ENCODE results near the gene CWC25.
"Not testable (repeated sequence)": the region's sequence is repeated elsewhere in the genome, so short reads cannot be mapped to it uniquely, and the experiment has no call there.

Gene CWC25

DNA sequence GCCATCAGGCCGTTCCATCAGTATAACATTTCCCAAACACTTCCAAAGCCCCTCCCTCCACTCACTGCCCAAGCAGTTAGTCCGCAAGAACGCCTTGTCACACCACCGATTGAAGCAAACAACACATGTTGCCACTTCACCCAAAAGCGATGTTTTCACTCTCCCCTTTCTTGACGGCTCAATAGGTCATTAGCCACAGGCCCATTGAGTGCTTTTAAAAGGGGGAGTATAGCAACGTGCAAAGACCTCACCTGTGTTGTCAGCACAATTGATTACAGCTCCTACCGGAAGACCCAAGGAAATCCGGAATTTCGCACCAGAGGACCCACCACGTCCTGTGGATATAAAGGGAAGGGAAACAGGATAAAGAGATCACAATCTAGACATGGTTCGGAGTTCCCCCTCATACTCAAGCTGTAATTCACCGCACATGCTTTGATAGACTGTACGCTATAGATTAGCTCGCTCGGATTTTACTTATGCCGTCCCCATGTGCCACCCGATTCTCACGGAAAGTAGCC is 27.7 kb upstream of the CWC25 start:
- DNase-seq, result peak in 1 of 2 donors; percentile 30

DNA sequence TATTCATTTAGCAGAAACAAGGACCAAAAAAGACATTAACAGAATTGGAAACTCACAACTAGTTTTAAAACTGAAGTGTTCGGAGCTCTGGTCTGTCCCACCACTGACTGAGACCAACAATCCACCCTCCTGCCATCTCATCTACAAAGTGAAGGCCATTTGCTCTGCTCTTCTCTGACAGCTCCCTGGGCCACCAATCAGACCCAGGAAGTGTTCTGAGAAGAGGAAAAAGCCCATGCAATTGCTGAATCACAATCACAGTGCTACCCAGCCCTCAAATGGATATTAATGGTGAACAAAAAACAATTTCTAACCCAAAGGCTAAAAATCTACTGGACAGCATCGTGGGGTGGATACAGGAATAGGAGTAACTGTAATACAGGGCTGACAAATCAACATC is 26.3 kb upstream of the CWC25 start:
- no peak for DNase-seq

DNA sequence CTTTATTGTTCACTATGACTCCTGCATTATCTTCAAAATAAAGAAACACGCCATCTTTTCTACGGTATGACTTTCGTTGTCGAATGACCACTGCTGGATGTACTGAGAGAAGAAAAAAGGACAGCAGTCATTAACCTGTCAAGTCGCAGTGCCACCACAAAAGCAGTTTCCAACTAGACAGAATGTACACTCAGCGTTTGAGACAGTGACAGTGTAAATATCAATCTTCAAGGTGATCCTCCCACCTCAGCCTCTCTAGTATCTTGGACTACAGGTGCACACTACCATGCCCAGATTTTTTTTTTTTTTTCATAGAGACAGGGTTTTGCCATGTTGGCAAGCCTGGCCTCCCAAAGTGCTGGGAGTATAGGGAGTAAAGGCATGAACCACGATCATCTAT is 25.3 kb upstream of the CWC25 start:
- DNase-seq, result no peak

DNA sequence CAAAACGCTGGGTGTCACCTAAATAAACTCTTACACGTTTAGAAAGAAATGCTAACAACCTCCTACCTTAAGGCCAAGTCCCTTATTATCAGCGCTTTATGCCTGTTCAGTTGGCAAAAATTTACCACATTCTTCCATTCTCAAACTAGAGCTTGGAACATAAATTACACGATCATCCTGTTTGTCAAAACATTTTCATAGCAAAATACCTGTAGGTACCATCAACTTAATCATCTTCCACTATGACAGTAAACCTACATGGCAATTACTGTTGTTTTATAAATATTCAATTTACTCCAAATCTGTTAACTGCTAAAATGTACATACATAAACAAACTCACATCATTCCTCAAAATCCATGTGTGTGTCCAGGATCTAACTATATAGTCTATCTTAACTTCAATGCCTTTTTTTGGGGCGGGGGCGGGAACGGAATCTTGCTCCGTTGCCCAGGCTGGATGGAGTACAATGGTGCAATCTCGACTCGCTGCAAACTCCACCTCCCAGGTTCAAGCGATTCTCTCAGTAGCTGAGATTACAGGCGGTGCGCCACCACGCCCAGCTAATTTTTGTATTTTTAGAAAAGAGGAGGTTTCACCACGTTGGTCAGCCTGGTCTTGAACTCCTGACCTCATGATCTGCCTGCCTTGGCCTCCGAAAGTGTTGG is 24.0 kb upstream of the CWC25 start:
- no peak for DNase-seq

DNA sequence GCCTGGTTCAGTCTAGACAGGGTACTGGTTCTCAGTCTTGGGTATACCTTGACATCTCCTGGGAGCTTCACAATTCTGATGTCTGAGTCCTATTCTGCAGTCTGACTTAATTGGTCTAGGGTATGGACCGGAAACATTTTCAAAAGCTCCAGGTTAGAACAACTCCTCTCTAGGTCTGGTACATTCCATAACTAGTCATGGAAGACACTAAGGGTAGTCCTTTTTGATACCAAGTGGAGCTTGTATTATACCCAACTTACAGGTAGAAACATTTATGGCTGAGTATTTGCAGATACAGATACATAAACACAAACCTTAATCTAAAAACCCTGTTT is 23.4 kb upstream of the CWC25 start:
- no peak for DNase-seq

DNA sequence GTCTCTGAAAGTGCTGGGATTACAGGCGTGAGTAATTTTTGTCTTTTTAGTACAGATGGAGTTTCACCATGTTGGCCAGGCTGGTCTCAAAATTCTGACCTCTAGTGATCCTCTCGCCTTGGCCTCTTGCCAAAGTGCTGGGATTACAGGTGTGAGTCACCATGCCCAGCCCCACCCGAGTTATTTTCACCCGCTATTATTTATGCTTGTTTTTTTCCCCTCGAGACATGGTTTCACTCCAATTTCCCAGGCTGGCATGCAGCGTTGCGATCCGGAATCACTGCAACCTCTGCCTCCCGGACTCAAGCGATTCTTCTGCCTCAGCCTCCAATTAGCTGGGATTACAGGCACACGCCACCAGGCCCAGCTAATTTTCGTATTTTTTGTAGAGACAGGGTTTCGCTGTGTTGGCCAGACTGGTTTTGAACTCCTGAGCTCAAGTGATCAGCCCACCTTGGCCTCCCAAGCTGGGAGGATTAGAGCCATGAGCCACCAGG is 19.2 kb upstream of the CWC25 start:
- DNase-seq, result no peak

DNA sequence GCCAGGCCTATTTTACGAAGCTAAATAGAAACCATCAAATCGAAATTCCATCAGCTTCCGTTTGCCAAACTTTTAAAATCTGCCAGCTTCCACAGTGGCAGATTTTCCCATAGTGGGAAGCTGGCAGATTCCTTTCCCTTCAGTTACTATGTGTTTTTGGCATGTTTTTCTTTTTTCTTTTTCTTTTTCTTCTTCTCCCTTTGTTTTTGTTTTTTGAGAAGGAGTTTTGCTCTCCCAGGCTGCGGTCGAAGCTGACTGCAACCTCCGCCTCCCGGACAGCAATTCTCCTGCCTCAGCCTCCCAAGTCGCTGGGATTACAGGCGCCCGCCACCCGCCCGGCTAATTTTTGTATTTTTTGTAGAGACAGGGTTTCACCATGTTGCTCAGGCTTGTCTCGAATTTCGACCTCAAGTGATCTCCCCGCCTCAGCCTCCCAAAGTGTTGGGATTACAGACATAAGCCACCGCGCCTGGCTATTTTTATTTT is 684 bp upstream of the CWC25 start:
- DNase-seq, result no peak

DNA sequence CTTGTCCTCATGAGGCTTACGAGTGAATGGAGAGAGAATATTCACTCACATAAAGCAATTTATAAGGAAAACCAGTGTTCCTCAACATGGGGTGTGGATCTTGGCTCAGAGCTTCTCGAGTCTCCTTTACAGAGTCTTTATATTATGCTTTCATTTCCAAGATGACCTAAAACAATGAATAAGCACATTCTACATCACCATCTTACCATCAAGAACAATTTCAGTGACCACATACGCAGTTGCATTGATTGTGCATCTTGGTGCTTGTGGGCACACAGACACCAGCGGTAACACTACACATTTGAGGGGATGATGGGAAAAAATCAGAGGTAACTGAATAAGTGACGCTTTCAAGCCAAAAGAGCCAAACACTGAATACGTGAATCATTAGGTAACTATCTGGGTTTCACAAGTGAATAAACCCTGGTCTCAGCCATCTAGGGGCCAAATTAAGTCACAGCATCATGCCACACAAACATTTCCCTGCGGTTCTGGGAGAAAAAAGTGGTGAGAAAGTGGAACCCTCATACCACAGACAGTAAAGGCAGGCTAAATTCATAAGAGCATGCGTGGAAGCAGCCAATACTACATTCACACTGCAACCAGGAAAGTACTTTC is 9.4 kb downstream of the CWC25 start:
- DNase-seq, result peak in 1 of 2 donors; percentile 12

DNA sequence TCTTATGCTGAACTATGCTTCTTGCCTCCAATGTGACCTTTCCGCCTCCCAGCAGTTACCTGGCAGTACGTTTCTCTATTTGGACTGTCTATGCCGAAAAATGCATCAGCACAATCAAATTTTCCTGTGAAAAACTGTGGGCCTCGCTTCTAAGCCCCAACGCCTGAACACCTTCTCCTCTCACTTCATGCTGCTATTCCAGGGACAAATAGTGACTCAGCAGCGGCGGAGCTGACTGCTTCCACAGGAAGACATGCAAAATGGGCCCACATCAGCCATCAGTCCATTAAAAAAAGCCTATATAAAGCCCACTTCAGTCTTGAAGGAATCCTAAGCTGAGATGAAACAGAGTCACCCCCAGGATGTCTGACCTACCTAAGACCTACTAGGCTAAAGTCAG is 15.3 kb downstream of the CWC25 start:
- no peak for DNase-seq

DNA sequence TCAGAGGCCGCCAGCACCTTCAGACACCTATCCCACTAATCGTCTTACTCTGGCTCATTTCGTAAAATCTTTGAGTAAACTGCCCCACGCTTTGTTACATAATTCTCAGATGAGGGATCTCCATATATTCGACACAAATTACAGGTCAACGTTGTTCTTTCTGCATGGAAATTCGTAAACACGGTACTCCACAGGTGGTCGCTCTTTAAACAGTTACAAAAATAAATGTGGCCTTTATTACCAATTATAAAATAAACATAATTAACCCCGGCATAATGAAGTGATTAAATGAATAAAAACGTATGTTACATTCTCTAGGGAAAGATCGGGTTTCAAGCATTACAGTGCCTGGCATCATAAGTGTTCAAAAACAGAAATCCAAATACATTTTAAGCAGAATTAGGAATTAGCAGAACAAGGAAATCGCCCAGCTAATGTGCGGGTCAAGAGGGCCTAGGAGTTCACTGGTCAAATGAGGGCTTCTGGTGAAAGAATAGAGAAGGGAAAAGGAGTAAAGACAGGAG is 24.8 kb downstream of the CWC25 start:
- DNase-seq, result no peak

DNA sequence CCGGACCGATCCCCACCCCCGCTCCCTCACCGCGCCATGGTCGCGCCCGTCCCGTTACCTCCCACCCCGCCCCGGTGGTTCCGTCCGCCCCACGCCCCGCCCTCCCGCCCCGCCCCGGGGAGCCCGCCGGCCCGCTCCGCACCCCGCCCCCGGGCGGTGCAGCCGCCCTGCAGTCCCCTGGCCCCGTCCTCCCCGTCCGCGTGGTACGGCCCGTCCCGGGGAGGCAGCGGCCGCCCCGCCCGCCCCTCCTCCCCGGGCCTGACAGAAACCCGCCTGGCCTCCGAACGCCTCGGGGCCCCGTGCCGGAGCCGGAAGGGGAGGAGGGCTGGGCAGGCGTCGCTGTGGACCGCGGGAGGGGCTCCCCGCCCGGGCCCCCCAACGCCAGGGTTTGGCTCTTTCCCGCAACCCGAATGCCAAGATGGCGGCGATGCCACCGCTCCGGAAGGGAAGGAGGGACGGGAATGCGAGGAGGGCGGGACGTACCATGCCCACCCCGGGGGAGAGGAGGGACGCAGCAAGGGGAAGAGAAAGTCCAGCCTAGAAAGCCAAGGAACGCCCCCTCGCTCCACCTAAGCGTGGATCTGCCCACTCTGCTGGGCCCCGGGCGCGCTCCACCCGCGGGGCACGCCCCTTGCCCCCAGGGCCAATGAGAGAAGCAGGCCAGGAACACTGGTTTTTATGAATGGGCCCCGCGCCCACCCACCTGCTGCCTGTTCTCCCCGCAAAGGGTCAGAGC is 25.5 kb downstream of the CWC25 start, which contains the start of gene PIP4K2B:
Gene PIP4K2B, minus strand, starts transcription at position 56 of the 736 bp plus-strand sequence. CDS start 132 bp downstream, outside the sequence.
- peak; percentile 81 to 82 for DNase-seq

DNA sequence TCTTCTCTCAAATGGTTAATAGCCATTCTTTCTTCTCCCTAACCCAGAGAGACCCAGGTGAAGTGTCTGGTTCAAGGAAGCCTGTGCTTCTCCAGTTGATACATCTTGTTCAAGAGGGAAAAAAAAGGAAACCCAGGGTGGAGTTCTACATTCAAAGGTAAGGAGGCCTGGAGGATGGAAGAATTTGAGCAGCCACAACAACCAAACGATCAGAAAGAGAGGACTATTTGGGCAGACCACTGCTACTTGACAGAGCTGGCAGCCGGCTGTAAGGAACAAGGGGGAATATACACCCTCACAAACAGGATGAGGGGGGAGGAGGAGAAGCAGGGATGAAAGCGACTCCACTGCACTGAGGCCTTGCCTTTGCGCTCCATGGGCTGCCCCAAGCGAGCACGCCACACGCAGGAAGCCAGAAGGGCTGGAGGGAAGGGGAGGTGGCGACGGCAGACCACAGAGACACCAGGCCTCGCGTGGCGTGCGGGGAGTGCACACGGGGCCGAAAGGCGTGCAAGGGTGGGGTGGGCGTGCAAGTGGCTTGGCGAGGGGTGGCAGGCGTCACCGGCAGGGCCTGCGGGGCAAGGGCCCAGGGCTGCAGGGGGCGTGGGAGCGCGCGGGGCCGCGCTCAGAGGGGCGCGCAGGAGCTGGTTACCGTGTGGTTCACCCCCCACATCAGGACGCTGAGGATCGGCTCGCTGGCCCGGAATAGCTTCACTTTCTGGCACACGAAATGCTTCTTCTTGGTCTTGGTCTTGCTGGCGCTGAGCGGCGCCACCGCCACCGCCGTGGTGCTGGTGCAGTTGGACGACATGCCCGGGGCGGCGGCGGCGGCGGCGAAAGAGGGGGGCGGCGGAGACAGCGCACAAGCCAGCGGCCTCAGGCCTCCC is 26.3 kb downstream of the CWC25 start:
- peak; percentile 31 to 37 for DNase-seq

DNA sequence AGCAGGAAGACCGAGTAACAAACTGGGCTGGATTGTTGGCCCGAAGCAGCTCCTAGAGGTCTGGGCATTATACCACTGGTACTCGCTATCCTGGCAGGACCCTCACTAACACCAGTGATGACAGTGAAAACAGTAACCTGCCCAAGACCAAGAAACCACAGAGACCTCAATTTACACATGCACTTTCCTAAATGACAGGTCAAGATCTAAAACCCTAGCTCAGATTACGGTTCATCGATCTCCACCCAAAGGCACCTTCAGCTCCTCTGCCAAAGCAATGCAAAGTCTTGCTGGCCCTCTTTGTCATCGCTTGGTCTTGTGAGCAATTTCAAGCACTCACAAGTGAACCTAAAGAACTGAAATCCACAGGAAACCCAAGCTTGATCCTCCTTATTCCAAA is 27.3 kb downstream of the CWC25 start:
- DNase-seq, result no peak

DNA sequence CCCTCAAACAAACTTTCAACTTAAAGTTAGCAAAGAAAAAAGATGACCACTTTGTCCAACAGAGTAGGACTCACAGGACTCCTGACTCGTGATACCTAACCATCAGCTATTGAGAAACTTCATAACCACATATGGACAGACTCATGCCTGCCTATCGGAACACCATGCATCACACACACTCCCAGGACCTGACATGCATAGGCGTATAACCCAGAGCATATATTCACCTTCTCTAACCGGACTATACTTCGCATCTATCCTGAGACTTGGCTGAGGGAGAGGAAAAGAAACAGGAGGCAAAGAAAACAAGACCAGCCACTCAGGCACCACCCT is 28.0 kb downstream of the CWC25 start:
- DNase-seq, result no peak

DNA sequence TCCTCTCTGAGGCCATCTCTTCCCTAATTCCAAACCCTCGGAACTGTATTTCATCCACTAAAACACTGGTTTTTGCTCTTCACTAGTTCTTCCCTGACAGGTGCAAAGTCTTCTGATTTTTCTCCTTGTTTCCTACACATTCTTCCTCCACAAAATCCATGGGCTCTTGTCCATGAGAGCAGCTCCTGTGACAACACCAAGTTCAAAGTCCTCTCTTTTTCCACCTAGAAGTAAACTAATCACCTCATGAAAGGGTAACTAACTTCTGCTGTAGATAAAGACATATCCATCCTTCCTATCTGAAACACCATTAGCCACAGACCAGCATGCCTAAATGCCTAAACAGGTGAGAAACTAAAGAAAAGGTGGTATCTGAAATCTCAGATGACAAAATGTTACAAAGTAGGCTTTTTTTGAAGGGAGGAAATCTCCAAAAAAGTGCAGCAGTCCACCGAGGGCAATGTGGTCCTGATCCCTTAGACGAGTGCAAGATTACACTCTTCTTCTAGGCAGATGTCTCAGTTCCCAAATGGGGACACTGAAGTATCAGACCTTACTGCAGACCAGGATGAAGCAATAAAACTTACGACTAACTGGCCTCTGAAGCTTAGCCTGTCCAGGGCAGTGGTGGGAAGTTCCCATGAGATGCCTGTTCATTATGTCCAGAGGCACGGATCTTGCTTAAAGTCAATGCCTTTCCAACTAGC is 28.5 kb downstream of the CWC25 start:
- DNase-seq, result no peak

DNA sequence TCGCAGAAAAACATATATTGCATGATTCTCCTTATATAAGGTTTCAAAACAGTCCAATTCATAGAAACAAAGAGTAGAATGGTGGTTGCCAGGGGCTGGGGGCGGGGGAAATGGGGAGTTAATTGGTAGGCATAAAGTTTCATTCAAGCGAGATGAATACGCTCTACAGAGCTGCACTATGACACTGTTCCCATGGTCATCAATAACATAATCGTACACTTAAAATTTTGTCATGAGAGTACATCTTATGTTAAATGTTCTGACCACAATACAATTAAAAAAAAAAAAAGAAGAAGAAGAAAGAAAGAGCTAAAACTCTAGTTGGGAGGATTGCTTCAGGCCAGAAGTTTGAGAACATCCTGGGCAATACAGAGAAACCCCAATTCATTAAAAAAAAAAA is 30.9 kb downstream of the CWC25 start:
- DNase-seq, result no peak

DNA sequence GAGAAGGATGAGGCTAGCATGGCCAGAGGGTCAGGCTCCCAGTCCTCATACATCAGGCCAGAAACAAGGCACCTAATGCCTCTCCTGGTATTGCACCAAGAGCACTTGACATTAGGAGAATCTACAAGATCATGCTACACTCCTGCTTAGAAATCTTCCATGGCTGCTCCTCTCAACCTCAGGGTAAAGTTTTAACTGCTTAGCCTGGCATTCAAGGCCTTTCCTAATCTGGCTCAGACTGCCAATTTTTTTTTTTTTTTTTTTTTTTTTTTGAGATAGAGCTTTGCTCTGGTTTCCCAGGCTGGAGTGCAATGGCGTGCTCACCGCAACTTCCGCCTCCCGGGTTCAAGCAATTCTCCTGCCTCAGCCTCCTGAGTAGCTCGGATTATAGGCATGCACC is 34.0 kb downstream of the CWC25 start:
- no peak for DNase-seq

DNA sequence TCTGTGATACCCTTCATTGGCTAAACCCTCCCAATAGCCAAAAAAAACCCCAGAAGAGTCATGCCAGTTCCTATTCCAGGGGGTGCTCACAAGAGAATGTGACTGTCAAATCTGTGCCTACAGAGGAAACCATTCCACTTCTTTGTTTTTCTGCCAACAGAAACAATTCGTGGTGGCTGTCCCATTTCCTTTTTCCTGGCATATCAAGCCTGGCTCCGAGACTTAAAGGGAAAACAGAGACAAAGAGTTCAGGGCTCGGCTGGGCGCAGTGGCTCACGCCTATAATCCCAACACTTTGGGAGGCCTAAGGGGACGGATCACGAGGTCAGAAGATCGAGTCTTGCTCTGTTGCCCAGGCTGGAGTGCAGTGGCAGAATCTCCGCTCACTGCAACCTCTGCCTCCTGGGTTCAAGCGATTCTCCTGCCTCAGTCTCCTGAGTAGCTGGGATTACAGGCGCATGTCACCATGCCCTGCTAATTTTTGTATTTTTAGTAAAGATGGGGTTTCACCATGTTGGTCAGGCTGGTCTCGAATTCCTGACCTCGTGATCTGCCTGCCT is 34.9 kb downstream of the CWC25 start:
- not testable (repeated sequence) for DNase-seq

DNA sequence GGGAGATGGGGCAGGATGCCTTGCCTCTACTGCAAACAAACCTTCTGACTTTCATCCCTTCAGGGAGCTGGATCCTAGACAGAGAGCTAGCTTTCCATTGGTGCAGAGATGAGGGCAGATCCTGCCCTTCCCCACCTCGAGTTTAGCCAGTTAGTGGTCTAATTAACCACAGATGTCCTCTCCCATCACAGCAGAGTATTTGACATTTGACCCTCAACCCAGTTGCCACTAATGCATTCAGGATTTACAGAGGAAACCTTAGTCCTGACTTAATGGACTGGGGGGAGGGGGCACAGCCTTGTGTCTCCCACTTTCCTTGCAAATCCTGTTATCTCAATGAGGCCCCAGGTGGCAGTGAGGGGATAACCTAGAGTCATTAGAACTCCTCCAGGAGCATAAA is 35.9 kb downstream of the CWC25 start:
- no peak for DNase-seq

DNA sequence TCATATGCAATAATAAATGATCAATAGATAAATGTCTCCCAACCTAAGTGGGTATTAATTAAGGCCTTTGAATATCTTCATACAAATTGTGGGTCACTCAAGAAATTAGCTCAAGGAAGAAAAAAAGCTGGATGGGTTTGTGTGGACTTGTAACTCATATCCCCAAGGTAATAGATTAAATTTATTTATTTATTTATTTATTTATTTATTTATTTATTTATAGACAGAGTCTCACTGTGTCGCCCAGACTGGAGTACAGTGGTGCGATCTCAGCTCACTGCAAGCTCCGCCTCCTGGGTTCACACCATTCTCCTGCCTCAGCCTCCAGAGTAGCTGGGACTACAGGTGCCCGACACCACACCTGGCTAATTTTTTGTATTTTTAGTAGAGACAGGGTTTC is 37.1 kb downstream of the CWC25 start:
- not testable (repeated sequence) for DNase-seq

DNA sequence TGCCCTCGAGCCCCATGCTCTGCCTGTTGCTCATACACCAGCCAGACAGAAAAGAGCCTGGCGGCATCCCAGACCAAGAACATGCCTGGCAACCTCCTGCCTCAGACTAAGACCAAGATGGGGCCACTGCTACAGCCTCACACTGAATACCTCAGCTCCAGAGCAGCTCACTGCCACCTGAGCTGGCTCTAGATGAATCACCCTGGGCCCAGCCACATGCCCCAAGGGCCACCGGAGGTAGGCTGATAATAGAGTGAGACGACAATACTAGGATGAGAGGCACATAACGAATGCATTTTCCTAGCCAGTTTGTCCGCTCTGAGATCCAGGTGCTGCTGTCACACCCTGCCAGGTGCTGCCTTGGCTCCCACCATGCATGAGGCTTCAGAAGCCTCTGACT is 38.7 kb downstream of the CWC25 start:
- no peak for DNase-seq

DNA sequence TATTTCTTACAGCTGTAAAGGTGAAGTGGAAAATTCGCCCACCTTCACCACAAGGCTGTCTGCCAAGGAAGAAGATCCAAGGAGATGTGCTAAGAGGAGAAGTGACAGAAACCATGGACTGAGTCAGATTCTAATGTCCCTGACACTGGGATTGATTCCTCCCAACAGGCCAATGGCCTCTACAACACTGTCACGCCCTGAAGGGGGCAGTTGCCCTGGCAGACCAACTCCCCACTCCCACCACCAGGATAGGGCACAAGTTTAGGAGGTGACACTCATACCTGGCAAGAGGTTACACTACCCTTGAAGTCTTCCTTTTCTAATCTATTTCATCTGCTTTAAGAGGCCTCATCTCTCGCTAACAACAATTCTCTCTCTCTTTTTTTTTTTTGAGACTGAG is 41.9 kb downstream of the CWC25 start:
- no peak for DNase-seq
